Mesodermal cell (in vitro differentiated cells): ENCODE measurements around the gene TBC1D22A.

Experiments used
- H3K27ac ChIP-seq: 2 replicates; pipeline ENCODE4 v1.7.0; 2013; ENCODE audit warnings: mild to moderate bottlenecking, low read depth, low read length, moderate library complexity; ENCODE audit not compliant: severe bottlenecking
- H3K36me3 ChIP-seq: 2 replicates; pipeline ENCODE4 v1.7.1; 2013; ENCODE audit warnings: mild to moderate bottlenecking, low read length, moderate library complexity; ENCODE audit not compliant: control insufficient read depth, insufficient read depth
- H3K4me1 ChIP-seq: one replicate; pipeline ENCODE4 v1.7.1; 2013; ENCODE audit warnings: mild to moderate bottlenecking, low read length; ENCODE audit not compliant: insufficient read depth, control insufficient read depth, poor library complexity, severe bottlenecking
- H3K4me3 ChIP-seq: 2 replicates; pipeline ENCODE4 v1.7.0; 2013; ENCODE audit warnings: low read length, control low read depth, mild to moderate bottlenecking; ENCODE audit not compliant: insufficient read depth, poor library complexity, severe bottlenecking; ENCODE audit errors: extremely low read depth
- H3K9me3 ChIP-seq: 2 replicates; pipeline ENCODE4 v1.7.1; 2013; ENCODE audit warnings: mild to moderate bottlenecking, low read length, moderate library complexity; ENCODE audit not compliant: control insufficient read depth
- WGBS, 2 experiments: methylation state at CpG; one replicate each; pipeline ENCODE4 v1.1.5; 2013; ENCODE audit warnings: missing lambda C conversion rate in 2 of 2; ENCODE audit not compliant: insufficient coverage in 2 of 2; 5-methylcytosine and 5-hydroxymethylcytosine counted together

Gene TBC1D22A

GRCh38 chr22:47067911-47068625 is 305.6 kb downstream of the TBC1D22A start:
- Histone ChIP-seq H3K4me3 (no peak overlapping the region), H3K9me3 (no peaks in the 10 kb centered on the region), H3K36me3 (no peaks in the 10 kb centered on the region), H3K4me1 (no peaks in the 10 kb centered on the region), H3K27ac (no peak overlapping the region)
- 94% methylated on average over 11 to 13 of the region's 14 CpGs for WGBS, 2 experiments

DNA sequence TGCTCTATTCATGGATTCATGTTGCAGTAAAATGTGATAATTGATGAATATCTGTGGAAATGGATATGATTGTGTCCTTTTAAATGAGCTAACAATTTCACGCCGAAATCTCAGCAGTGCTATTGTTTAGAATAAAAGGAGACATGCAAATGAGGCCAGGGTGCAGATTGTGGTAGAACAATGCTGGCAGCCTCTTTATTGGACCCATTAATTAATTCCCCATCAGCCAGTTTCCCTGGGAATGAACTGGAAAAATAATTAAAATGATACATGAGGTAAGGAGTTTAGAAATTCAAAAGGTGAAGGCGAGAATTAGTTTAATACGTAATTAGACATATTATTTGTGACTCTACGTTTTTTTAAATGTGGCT is 306.2 kb downstream of the TBC1D22A start:
- no peaks in the 10 kb centered on the region for H3K36me3 ChIP-seq
- H3K27ac ChIP-seq = no peak overlapping the region
- no peaks in the 10 kb centered on the region for H3K9me3 ChIP-seq
- H3K4me1 ChIP-seq = no peaks in the 10 kb centered on the region
- WGBS, 2 experiments = 87% methylated on average over 5 of the region's 5 CpGs; no CpG with 5 or more reads in 1 of the 2 experiments
- H3K4me3 ChIP-seq = no peak overlapping the region

DNA sequence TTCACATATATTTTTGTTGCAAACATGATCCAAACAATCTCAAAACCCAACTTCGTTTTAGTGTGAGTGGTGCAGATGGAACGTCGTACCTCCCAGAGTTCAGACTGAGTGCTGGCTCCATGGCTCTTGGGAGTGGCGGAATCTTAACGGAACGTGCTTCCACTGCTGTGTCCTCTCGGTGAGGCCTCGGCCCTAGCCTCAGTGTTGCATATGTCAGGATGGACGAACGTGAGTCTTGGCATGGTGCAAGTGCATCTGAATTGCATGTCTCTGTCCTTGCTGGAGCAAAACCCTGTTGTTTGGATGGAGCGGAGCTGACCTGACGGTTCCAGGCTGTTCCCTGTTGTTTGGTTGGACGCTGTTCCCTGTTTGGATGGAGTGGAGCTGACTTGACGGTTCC is 306.8 kb downstream of the TBC1D22A start:
- H3K27ac ChIP-seq = no peak overlapping the region
- H3K4me1 ChIP-seq = no peaks in the 10 kb centered on the region
- H3K4me3 ChIP-seq = no peak overlapping the region
- 96 to 99% methylated on average over 13 to 14 of the region's 14 CpGs for WGBS, 2 experiments
- H3K36me3 ChIP-seq = peaks cover 2% of the 10 kb centered on the region
- no peaks in the 10 kb centered on the region for H3K9me3 ChIP-seq

DNA sequence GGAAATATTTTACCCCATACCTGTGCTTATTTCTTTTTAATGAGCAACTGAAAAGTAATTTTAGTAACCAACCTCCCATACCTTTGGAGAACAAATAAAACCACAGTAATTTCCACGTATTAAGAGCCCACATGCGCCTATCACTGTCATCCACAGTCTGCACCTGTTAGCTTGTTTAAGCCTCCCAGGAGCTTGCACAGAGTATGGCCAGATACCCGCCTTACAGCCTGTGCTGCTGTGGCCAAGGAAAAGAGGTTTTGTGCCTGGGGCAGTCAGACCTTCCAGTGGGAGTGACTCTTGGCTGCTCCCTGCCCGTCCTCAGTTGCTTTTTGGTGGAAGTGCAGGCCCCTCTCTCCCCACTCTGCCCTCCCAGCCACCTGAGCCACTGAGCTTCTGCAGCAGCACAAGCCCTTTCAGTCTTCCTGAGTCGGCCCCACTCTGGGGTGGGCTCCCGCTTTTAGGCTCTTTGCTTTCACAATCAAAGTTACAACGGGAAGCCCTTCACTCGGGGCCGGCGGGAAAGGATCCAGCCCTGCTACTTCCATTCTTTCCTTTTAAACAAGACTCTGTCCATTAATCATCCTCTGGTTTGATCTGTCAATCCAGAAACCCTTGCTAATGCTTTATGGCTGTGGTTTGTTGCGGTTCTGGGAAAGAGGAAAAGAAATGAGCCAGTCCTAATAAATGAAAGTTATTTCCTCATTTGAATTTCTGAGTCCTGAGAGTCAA is 308.8 kb downstream of the TBC1D22A start:
- WGBS, 2 experiments = 77 to 84% methylated on average over 8 to 10 of the region's 11 CpGs
- Histone ChIP-seq H3K27ac (no peak overlapping the region), H3K4me3 (no peak overlapping the region)

GRCh38 chr22:47071807-47072641 is 309.6 kb downstream of the TBC1D22A start:
- Histone ChIP-seq H3K4me1 (no peaks in the 10 kb centered on the region), H3K36me3 (peaks cover 2% of the 10 kb centered on the region), H3K9me3 (peaks cover 5% of the 10 kb centered on the region), H3K27ac (no peak overlapping the region), H3K4me3 (no peak overlapping the region)
- 88 to 94% methylated on average over 9 to 11 of the region's 13 CpGs for WGBS, 2 experiments

More for the DNA sequence above, 308.8 kb downstream of the TBC1D22A start:
- Histone ChIP-seq H3K36me3 (peaks cover 2% of the 10 kb centered on the region), H3K9me3 (peaks cover 5% of the 10 kb centered on the region), H3K4me1 (no peaks in the 10 kb centered on the region)

- WGBS, 2 experiments = 93 to 95% methylated on average over 5 to 6 of the region's 7 CpGs
- H3K36me3 ChIP-seq = peaks cover 2% of the 10 kb centered on the region
- H3K4me3 ChIP-seq = no peak overlapping the region
- H3K9me3 ChIP-seq = peaks cover 5% of the 10 kb centered on the region
- H3K4me1 ChIP-seq = no peaks in the 10 kb centered on the region
- H3K27ac ChIP-seq = no peak overlapping the region
These were observed 310.2 kb downstream of the TBC1D22A start for GRCh38 chr22:47072642-47072967.

- Histone ChIP-seq H3K4me3 (no peak overlapping the region), H3K4me1 (no peaks in the 10 kb centered on the region), H3K36me3 (peaks cover 2% of the 10 kb centered on the region), H3K27ac (no peak overlapping the region), H3K9me3 (peaks cover 5% of the 10 kb centered on the region)
- WGBS, 2 experiments = 88 to 95% methylated on average over 6 of the region's 7 CpGs
These were observed 310.6 kb downstream of the TBC1D22A start for GRCh38 chr22:47073075-47073474.

DNA sequence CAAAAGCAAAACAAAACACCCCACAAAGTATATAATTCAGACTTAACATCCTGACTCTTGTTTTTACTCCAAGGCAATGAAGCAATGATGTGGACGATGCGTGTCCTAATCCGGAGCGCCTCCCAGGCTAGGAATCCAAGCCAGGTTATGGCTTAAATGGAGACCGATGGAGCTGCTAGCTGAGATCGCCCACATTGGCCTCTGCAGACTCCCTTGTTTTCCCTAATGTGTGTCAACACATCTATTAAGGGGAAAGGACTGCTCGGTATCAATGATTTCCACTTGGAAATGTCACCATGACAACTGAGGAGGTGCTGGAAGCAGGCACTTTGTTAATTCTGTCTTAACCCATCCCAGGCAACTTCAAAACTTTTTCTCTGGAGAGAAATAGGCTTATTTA is 311.7 kb downstream of the TBC1D22A start:
- H3K4me1 ChIP-seq = no peaks in the 10 kb centered on the region
- no peak overlapping the region for H3K27ac ChIP-seq
- H3K4me3 ChIP-seq = no peak overlapping the region
- H3K36me3 ChIP-seq = peaks cover 2% of the 10 kb centered on the region
- H3K9me3 ChIP-seq = peaks cover 5% of the 10 kb centered on the region
- WGBS, 2 experiments = 93 to 95% methylated on average over 6 to 7 of the region's 7 CpGs

DNA sequence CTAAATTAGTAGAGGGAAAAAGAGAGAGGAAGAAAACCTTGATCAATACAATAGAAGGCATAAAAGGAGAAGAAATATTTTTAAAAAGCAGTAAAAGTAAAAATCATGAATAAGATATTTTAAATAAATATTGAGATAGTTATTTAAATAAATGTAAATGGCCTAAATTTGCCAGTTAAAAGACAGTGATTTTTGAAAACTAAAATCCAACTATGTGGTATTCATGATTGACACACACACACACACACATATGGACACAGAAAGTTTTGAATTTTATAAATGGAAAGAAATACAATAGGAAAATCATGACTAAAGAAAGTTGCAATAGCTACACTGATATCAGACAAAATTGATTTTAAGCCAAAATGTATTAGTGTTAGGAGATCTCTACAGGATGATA is 313.1 kb downstream of the TBC1D22A start:
- no peak overlapping the region for H3K4me3 ChIP-seq

DNA sequence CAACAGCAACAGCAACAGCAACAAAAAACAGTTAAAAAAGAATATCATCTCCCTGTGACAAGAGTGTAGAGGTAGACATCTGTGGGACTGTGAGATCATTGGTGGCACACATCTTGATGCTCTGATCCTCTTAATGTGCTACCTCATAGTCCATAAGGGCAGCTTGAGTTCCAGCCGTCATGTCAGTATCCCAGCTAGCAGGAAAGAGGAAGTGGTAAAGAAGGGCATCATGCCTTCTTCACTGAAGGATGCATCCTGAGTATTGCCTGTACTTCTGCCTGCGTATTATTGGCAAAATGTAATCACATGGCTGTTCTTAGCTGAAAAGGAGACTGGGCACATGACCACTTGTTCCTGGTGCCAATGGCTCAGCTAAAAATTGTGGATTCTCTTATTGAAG is 314.3 kb downstream of the TBC1D22A start:
- WGBS, 2 experiments = 94 to 98% methylated on average over 2 of the region's 2 CpGs
- H3K4me1 ChIP-seq = no peaks in the 10 kb centered on the region
- peaks cover 2% of the 10 kb centered on the region for H3K36me3 ChIP-seq
- H3K4me3 ChIP-seq = no peak overlapping the region
- peaks cover 5% of the 10 kb centered on the region for H3K9me3 ChIP-seq
- H3K27ac ChIP-seq = no peak overlapping the region

More for the DNA sequence above, 313.1 kb downstream of the TBC1D22A start:
- Histone ChIP-seq H3K9me3 (peaks cover 5% of the 10 kb centered on the region), H3K27ac (no peak overlapping the region), H3K4me1 (no peaks in the 10 kb centered on the region), H3K36me3 (peaks cover 2% of the 10 kb centered on the region)
